ENCODE results near the gene PDE11A.

GRCh38 chr2:177843188-177843587, 229.4 kb downstream of the PDE11A start:
- no peak for TF ChIP-seq POLR2A (IDR thresholded peaks at IDR 0.05)
- TF ChIP-seq CTCF (IDR thresholded peaks at IDR 0.05): no peak

Measured in lower leg skin (tissue), 3 donors.